NCI-H1417 (cell line): ENCODE results near the gene TNFRSF9.

Experiments used
- DNase-seq, 3 experiments: peaks; one replicate each; lab custom pipeline; 2025; lab: John Stamatoyannopoulos, UW

TNFRSF9 gene

DNA sequence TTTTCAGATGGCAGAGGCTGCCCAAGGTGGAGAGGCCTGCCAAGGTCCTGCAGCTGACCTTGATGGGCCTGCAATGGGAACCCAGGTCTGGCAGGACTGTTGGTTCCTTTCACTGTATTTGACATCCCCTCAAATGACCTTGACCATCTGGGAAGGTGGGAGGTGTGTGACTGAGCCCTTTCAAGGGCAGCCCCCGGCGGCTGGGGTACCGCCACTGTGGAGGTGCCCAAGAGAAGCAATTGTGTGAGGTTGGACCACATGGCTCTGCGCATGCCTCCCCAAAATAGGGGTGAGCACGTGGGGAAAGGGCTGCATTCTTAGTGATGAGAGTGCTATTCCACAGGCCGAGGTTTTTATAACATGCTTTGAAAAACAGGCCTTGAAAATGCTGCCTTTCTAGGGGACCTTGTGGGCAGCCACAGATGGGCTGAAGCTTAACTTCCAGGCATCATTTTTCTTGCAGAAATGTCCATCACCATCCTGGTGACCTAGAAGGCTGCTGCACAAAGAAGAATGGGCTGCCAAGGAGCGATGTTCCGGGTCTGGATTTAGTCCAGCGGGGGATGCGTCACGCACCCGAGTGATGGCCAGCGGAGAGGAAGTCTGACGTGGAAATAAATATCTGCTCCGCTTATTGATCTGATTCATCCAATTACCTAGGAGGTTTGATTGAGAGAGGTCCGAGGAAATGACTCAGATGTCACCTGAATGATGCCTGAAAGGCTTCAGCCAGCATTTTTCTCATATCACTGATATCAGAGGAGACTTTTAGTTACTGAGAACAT is 71.3 kb downstream of the TNFRSF9 start:
- no peak for DNase-seq

DNA sequence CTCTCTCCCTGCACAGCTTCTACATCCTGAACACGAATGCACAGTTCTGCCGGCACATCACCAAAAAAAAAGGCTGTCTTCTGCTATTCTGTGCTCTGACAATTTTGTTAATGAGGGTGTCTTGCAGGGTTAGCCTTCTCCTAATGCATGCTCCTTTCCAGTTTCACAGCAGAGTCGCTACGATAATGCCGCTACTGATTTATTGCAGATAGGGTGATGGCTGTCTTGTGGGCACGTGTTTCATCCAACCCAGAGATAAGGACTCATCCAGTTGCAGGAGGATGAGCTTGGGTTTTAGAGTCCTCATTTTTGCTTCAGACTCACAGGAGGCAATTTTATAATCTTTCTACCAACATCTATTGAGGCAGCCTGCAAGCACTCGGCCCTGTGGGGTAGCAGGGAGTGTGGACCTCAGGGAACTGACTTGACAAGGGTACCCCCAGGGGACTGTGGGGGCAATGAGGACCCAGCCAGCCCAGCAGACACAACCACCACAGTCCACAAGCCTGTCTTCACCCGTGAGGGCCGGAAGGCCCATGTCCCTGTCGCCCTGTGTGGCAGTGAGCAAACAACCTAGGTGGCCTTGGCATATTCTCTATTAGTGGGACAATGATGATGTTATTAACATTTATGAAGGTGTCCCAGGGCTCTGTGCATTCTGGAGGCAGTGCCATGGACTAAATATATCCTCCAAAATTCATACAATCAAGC is 72.4 kb downstream of the TNFRSF9 start:
- no peak for DNase-seq

DNA sequence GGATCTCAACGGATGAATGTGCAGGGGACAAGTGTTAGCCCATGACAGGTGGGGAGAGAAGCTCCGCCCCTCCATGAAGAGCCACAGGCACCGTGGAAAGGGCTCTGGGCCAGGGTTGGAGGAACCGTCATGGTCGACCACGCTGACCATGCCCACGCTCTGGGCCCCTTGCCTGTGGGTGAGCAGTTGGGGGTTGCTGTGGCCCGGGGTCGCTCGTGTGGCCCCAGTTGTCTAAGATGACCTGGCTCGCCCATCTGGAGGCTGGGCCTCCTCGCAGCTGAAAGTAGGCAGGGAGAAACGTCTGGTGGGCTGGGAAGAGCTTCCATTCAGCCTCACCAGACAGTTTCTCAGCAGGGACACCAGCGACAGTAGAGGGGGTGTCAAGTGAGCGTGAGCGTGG is 74.7 kb downstream of the TNFRSF9 start:
- DNase-seq, result no peak
